Measurements from ENCODE around the gene SULT1A1. TPM values are rescaled to one million over a fixed set of nuclear protein-coding genes. Genes with fewer than 3 reads are reported as not detected.

Gene SULT1A1
- total RNA-seq, 1 experiment from 2014 or later, result 3.2 TPM

GRCh38 chr16:28587386-28587785 is 22.5 kb downstream of the SULT1A1 start:
- Mint-ChIP-seq H3K27ac (no peak overlapping the region), H3K4me3 (no peak overlapping the region), H3K4me1 (no peaks in the 10 kb centered on the region), H3K36me3 (peaks cover 15% of the 10 kb centered on the region), H3K9me3 (no peaks in the 10 kb centered on the region), H3K27me3 (ENCODE audit: low read depth) (no peaks in the 10 kb centered on the region)
- ChIA-PET CTCF (no interaction called here), POLR2A (no interaction called here)
- ATAC-seq, result no peak
- TF ChIP-seq ARID4B (CRISPR knock-in tag; IDR thresholded peaks at IDR 0.05; ENCODE audit: borderline replicate concordance), result no peak
- no peak for TF ChIP-seq ESRRA (CRISPR knock-in tag; IDR thresholded peaks at IDR 0.05; ENCODE audit: borderline replicate concordance)
- no peak for TF ChIP-seq ZNF671 (CRISPR knock-in tag; IDR thresholded peaks at IDR 0.05)
- no peak for DNase-seq (ENCODE audit: low spot score)

- TF ChIP-seq IRF1 (CRISPR knock-in tag; IDR thresholded peaks at IDR 0.05) (no peak), SMAD4 (CRISPR knock-in tag; IDR thresholded peaks at IDR 0.05) (no peak)
- POLR2A ChIA-PET, result no interaction called here
- Mint-ChIP-seq H3K27ac (no peak overlapping the region), H3K4me3 (no peak overlapping the region), H3K36me3 (peaks cover 15% of the 10 kb centered on the region), H3K27me3 (ENCODE audit: low read depth) (no peaks in the 10 kb centered on the region), H3K4me1 (no peaks in the 10 kb centered on the region), H3K9me3 (no peaks in the 10 kb centered on the region)
- DNase-seq (ENCODE audit: low spot score) (no peak), ATAC-seq (no peak)
- CTCF ChIA-PET, result no interaction called here
Measured at GRCh38 chr16:28586466-28586865, 23.4 kb downstream of the SULT1A1 start.

GRCh38 chr16:28585674-28586073 is 24.2 kb downstream of the SULT1A1 start:
- no peaks in the 10 kb centered on the region for H3K9me3 Mint-ChIP-seq

More at GRCh38 chr16:28585674-28586073, 24.2 kb downstream of the SULT1A1 start:
- no peak overlapping the region for H3K27ac Mint-ChIP-seq
- peaks cover 20% of the 10 kb centered on the region for H3K36me3 Mint-ChIP-seq
- ATAC-seq (no peak), DNase-seq (ENCODE audit: low spot score) (no peak)
- H3K4me3 Mint-ChIP-seq, result no peak overlapping the region
- H3K4me1 Mint-ChIP-seq, result no peaks in the 10 kb centered on the region
- ChIA-PET CTCF (no interaction called here), POLR2A (no interaction called here)
- no peaks in the 10 kb centered on the region for H3K27me3 Mint-ChIP-seq (ENCODE audit: low read depth)
- TF ChIP-seq PRDM15 (CRISPR knock-in tag; IDR thresholded peaks at IDR 0.05), result no peak
- no peak for TF ChIP-seq CBFB (CRISPR knock-in tag; IDR thresholded peaks at IDR 0.05; ENCODE audit: low read depth)
- no peak for TF ChIP-seq ZNF121 (CRISPR knock-in tag; IDR thresholded peaks at IDR 0.05)
- TF ChIP-seq CTCF (IDR thresholded peaks at IDR 0.05), result no peak
- no peak for TF ChIP-seq MAX (CRISPR knock-in tag; IDR thresholded peaks at IDR 0.05)
- no peak for TF ChIP-seq USF1 (CRISPR knock-in tag; IDR thresholded peaks at IDR 0.05)
- TF ChIP-seq ERG (CRISPR knock-in tag; IDR thresholded peaks at IDR 0.05), result no peak

Measured in WTC11 (cell line).